HPDE6-E6E7 (cell line): Measurements from ENCODE around the gene TRIM40.
A peak's percentile ranks its signal among the peaks of the same experiment; 100 is the strongest.
"Not testable (repeated sequence)": the region's sequence is repeated elsewhere in the genome, so short reads cannot be mapped to it uniquely, and the experiment has no call there.

ENCODE experiments used
- DNase-seq: peaks from one replicate; pipeline ENCODE4 v3.0.0; 2011; ENCODE audit warnings: missing footprints; ENCODE audit errors: extremely low spot score

The TRIM40 gene

GRCh38 chr6:30113841-30114240, 22.1 kb upstream of the TRIM40 start:
- no peak for DNase-seq

- DNase-seq = no peak
These were observed 19.2 kb upstream of the TRIM40 start for GRCh38 chr6:30116724-30117123.

DNA sequence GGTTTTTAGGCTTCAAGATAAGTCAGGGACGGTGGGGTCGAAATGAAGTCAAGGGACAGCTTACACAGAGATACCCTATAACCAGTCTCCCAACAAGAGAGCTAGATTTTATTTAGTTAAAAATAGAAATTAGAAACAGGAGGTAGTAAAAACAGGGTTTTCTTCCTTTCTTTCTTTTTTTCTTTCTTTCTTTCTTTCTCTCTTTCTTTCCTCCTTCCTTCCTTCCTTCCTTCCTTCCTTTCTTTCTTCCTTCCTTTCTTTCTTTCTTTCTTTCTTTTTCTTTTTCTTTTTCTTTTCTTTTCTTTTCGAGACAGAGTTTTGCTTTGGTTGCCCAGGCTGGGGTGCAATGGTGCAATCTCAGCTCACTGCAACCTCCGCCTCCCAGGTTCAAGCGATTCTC, 17.2 kb upstream of the TRIM40 start:
- DNase-seq = not testable (repeated sequence)

- no peak for DNase-seq
These were observed 14.2 kb upstream of the TRIM40 start for GRCh38 chr6:30121446-30122366.

GRCh38 chr6:30122515-30122914, 13.4 kb upstream of the TRIM40 start:
- no peak for DNase-seq

DNA sequence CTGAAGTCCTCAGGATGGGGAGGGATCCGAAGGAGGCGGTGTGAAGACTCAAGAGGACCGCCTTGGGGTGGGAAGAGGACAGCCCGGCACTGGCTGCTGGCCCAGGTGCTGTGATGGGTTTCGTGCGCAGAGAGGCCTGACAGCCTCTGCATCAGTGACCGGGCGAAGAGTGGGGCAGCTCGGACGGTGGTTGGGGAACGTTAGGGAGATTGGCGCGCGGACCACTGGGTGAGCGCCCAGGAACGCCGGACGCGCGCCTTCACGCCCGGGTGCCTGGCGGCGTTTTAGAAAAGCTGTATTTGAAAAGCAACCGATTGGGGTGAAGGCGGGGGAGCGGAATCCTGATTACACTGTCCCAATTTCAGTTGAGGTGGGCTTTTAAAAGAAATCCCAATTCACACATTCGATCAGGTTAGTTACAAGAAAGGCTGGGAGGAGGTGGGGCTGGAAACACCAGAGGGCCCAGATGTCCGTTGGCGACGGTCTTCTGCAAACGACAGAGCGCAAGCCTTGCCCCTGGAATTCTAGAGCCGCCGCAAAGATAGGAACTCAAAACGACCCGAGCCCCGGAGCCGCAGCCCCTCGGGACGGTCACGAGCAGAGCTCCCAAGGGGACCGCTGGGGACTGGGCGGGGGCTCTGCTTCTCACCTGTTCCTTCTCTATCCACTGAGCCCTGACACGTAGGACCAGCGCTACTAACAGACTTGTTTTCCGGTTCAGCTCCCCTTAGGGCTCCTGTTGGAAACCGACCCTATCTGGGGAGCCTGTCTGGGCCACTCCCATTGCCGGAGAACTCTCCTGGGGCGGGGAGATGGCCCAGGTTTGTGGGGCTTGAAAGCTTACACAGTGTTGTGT, 8.5 kb upstream of the TRIM40 start:
- DNase-seq = no peak

- DNase-seq = no peak
These were observed 6.4 kb upstream of the TRIM40 start for GRCh38 chr6:30129265-30130178.

- no peak for DNase-seq
These were observed 5.7 kb upstream of the TRIM40 start for GRCh38 chr6:30130179-30130679.

DNA sequence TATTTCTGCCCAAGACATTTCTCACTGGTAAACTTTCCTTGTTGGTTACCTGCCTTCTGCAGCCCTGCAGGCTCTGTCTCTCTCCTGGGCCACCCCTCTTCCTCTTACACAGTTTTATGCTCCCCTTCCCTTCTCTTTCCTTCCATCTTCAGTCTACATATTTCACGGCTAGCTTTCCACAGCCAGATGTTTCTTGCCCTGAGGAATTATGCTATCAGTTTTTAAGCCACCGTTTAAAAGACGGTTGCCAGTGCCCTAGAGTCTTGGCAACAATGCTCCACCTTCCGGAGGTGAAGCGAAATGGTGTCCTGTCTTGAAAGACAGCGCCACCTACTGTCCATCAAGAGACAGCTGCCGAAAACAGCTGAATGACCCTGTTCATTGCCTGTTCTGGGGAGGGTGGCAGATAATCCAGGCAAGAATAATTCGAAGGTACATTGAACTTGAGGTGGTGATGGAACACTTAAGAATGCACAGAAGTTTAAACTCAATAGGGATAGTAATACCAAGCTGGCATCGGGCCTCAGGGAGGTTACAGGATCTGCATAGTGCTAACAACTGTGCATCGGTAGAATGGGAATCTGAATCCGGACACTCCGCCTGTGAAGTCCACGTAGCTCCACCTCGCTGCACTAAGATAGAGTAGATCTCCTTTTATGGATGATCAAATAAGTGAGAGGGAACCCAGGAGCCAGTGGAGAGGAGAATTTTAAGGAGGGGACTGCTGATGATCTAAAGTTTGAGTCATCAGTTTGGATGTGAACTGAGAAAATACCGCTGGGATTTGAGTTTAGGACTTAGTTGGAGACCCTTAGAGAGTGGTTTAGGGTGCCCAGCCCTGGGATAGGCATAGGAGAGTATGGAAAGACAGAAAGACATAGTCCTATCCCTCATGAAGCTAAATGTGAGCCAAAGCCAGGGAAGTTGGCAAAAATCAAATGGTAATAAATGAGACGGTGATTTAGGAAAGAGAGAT, 4.8 kb upstream of the TRIM40 start:
- DNase-seq = peak; percentile 90

DNA sequence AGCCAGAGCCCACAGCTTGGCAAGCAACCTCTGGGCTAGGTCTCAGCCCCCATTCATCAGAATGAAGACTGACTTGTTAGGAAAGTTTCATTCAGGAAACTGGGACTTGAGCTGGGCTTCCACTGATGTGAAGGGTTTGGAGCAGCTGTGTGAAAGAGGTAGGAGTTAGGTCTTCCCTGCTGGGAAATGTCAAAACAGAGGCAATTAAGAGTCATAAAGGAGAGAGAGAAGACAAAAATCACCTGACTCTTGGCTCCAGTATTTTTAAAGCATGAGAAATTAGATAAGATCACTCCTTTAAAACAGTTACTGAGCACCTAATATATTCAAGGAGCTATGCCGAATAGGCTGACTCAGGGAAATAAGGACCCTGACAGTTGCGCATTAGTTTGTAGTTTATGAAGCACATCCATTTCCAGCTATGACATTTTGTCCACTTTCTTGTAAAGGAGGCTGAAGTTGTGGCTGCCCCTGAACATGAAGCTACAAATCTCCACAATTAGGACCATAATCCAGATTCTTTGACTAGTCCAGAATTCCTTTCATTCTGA, 3.9 kb upstream of the TRIM40 start:
- DNase-seq = no peak

DNA sequence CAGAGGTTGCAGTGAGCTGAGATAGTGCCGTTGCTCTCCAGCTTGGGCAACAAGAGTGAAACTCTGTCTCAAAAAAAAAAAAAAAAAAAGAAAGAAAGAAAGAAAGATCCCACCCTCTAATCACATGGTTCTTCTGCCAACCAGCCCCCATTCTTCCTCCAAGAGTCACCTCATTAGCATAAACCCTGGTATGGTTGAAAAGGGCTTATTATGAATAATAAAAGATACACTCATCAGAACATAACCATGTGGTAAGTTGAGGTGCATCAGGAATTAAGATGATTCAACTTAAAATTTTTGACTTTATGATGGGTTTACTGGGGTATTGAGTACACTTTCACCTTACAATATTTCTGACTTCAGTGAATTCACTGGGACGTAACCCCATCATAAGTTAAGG, 793 bp upstream of the TRIM40 start:
- no peak for DNase-seq

- no peak for DNase-seq
These were observed 788 bp downstream of the TRIM40 start for GRCh38 chr6:30136570-30137286.

DNA sequence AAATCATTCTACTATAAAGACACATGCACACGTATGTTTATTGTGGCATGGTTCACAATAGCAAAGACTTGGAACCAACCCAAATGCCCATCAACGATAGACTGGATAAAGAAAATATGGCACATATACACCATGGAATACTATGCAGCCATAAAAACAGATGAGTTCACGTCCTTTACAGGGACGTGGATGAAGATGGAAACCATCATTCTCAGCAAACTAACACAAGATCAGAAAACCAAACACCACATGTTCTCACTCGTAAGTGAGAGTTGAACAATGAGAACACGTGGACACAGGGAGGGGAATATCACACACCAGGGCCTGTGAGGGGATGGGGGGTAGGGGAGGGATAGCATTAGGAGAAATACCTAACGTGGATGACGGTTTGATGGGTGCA, 4.3 kb downstream of the TRIM40 start:
- not testable (repeated sequence) for DNase-seq

DNA sequence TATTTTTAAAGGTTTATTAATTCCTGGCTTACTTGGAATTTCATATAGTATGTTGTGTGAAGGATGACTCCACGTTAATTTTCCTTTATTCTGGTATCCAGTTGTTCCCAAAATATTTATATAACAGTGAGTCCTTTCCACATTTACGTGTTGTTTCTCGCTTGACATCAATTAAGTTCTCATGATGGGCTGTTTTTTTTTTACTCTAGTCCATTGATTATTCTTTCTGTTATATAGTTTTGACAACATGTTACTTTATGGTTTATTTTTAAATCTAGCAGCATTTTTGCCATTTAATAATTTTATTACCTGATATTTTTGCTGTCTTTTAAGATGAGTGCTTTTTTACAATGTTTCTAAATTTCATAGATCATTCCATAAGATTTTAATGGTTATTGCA, 6.7 kb downstream of the TRIM40 start:
- no peak for DNase-seq

DNA sequence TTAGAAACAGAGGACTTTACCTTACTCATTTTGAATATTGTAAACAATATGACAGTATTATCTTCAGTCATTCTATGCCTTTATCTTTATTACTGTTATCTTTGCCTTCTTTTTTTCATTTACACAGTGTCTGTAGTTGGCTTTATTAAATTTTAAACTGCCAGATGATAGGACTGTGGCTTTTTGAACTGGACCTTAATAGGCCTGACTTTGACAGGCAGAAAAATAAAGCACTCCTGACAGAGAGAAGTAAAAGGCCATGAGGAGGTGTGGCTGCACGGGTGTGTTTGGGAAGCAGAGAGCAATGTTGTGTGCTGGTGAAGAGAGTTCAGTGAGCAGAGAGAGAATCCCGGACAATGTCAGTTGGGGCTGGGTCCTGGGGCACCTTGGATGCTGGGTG, 7.8 kb downstream of the TRIM40 start:
- DNase-seq = no peak

GRCh38 chr6:30144811-30145210, 8.9 kb downstream of the TRIM40 start:
- no peak for DNase-seq

DNA sequence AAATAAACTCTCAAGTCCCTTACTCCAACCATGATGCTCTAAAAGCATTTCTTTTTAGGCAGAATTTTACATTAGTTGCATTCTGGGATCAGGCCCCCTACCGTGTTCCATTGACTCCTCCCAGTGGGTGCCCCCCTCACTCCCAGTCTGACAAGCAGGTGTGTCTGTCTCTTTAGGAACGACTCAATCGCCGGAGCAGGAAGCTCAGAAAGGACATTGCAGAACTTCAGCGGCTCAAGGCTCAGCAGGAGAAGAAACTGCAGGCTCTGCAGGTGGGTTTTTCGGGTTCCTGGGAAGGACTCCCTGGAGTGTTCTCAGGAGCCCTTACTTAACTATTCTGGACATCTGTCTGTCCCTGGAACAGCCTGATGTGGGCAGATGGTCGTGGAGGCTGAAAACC, 9.9 kb downstream of the TRIM40 start:
- no peak for DNase-seq

DNA sequence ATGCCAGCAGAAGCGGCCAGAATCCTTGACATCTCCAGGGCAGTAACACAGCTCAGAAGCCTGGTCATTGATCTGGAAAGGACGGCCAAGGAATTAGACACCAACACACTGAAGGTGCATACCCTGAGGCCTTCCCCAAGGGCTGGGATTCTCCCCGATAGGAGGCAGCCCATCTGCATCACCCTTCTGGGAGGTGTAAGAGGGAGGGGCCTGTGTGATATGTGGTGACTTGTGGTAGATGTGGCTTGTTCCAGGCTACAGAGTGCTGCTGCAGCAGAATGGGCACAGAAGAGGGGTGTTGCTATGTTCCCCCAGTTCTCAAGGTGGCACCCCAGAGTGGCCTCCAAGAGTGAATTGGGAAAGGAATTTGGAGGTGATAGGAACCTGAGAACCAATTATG, 11.2 kb downstream of the TRIM40 start:
- no peak for DNase-seq

DNA sequence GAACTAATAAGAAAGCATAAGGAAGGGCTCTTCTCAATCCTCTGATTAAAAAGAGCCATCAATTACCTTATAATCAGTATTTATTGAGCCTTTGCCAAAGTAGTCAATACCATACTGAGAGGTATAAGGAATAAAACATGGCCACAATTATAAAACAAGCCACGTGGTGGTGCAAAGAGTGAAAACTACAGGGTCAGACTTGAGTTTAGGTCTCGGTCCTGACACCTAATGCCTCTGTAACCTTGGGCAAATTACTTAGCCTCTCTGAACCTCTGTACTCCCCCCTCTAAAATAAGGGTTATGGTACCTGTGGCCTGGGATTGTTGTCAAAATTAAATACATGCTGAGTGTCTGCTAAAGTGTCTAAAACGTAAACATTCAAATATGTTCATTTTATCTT, 13.3 kb downstream of the TRIM40 start:
- no peak for DNase-seq
